ENCODE data around the gene MAZ. TPM values are rescaled to one million over a fixed set of nuclear protein-coding genes. Genes with fewer than 3 reads are reported as not detected.
"Not testable (repeated sequence)": the region's sequence is repeated elsewhere in the genome, so short reads cannot be mapped to it uniquely, and the experiment has no call there.

The MAZ gene
- total RNA-seq, 1 donor from 2014 or later: 120 TPM

DNA sequence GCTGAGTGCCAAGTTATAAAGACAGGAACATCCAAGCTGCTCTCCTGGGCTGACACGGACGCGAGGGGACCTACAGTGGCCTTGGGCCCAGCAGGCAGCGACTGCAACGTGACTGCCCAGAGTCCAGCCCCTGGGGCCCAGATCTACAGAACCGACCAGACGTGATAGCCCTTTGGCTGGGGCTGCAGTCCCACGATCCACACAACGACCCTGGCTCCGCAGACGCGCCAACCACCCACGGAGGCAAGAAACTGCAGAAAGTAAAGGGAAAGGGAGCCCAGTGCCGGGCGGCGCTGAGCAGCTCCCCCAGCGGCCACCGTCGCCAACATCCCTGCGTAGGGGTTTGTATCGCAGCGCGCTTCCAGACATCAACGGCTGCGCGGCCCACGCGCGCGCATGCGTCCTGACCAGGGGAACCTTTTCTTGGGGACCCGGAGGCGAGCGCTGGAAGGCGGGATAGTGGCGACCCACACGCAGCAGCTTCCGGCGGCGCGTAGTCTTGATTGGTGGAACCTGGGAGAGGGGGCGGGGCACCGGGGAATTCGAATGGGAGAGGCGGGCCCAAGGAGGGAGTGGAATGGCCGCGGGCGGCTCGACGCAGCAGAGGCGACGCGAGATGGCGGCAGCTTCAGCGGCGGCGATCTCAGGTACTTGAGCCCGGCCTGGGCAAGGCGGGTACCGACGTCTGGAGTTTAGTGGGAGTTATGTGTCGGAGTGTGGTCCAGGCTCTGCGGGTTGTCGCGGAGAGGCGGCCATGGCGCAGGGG lies 16.0 kb upstream of the MAZ start, which contains the start of gene KIF22:
TSS of gene KIF22 (plus strand) at position 569 of the 766 bp plus-strand sequence. CDS start at position 578, 9 bp downstream.
- H3K27ac ChIP-seq: no peak within 1 kb of the TSS
- H3K4me3 ChIP-seq: peak within 1 kb of the TSS; percentile 95
- H3K4me3 Mint-ChIP-seq: peak within 1 kb of the TSS; percentile 97
- H3K9me3 Mint-ChIP-seq: peaks cover 2% of the 10 kb centered on the region
- H3K4me2 ChIP-seq: peak within 1 kb of the TSS; percentile 99
- H3K36me3 Mint-ChIP-seq: peaks cover 12% of the 10 kb centered on the region
- peaks cover 8% of the 10 kb centered on the region for H3K27me3 Mint-ChIP-seq (ENCODE audit: insufficient read depth, low read depth)
- no peaks in the 10 kb centered on the region for H3K27me3 ChIP-seq
- no peaks in the 10 kb centered on the region for H3K9me3 ChIP-seq (ENCODE audit: low read depth)
- H3F3A ChIP-seq (ENCODE audit: low read depth): peaks cover 12% of the 10 kb centered on the region
- no peak for TF ChIP-seq EZH2 (IDR thresholded peaks at IDR 0.05)
- TF ChIP-seq, protein P1, sequence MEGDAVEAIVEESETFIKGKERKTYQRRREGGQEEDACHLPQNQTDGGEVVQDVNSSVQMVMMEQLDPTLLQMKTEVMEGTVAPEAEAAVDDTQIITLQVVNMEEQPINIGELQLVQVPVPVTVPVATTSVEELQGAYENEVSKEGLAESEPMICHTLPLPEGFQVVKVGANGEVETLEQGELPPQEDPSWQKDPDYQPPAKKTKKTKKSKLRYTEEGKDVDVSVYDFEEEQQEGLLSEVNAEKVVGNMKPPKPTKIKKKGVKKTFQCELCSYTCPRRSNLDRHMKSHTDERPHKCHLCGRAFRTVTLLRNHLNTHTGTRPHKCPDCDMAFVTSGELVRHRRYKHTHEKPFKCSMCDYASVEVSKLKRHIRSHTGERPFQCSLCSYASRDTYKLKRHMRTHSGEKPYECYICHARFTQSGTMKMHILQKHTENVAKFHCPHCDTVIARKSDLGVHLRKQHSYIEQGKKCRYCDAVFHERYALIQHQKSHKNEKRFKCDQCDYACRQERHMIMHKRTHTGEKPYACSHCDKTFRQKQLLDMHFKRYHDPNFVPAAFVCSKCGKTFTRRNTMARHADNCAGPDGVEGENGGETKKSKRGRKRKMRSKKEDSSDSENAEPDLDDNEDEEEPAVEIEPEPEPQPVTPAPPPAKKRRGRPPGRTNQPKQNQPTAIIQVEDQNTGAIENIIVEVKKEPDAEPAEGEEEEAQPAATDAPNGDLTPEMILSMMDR (IDR thresholded peaks at IDR 0.05): peak; percentile 73
- peak within 1 kb of the TSS; percentile 85 for H2AFZ ChIP-seq (replicated peaks)
- H3K36me3 ChIP-seq: no peaks in the 10 kb centered on the region
- peak within 1 kb of the TSS; percentile 98 for H3K27ac Mint-ChIP-seq
- H3K4me1 Mint-ChIP-seq: peaks cover 32% of the 10 kb centered on the region
- H4K20me1 ChIP-seq (ENCODE audit: low read depth): peaks cover 30% of the 10 kb centered on the region
- peaks cover 18% of the 10 kb centered on the region for H3K4me1 ChIP-seq
- DNase-seq (ENCODE audit: low spot score): peak; percentile 100
- H3K9ac ChIP-seq: peak within 1 kb of the TSS; percentile 74
- peaks cover 48% of the 10 kb centered on the region for H3K79me2 ChIP-seq (ENCODE audit: low read depth)

DNA sequence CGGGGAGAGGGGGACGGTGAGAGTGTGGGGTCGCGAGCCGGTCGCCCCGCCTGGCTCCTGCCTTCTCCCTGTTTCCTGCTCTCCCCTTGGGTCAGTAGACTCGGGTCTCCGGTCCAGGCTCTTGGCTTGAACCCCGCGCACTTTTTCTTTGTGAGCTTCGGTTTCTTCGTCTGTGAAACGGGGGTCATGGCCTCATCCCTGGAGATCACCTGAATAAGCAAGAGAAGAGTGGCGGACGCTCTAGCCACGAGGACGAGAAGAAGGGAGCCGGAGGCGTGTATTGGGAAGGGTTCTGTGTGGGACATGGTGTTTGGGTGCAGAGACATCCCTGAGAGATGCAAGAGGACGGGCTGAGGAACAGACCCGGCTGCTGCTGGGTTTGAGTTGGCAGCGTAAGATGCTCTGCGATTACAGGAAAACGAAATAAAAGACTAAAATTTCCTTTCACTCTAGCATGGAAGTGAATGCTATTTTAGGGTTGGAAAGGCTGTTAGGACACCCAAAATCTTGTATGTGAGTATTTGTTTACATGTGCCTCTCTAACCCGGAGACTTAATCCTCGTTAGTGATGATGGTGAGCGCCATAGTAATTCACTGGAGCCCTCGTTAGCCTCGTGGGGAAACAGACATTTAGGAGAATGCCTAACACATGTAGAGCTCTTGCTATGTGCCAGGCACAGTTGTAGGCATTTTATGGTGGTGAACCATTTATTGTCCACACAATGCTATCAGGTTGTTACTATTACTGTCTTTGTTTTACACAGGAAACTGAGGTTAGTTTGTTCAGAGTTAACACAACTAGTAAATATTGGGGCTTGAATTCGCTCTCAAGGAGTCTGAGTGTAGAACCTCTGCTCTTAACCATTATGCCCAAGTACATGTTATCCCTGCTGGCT lies 15.1 kb upstream of the MAZ start:
- Histone ChIP-seq H3K4me3 (peak overlapping the region; percentile 95), H3K9ac (peak overlapping the region; percentile 74), H4K20me1 (ENCODE audit: low read depth) (peaks cover 36% of the 10 kb centered on the region), H3K27me3 (no peaks in the 10 kb centered on the region), H2AFZ (replicated peaks) (peak overlapping the region; percentile 80), H3K9me3 (ENCODE audit: low read depth) (no peaks in the 10 kb centered on the region), H3K79me2 (ENCODE audit: low read depth) (peaks cover 56% of the 10 kb centered on the region), H3K4me1 (peaks cover 18% of the 10 kb centered on the region), H3K36me3 (no peaks in the 10 kb centered on the region), H3F3A (ENCODE audit: low read depth) (peaks cover 8% of the 10 kb centered on the region), H3K27ac (no peak overlapping the region), H3K4me2 (peak overlapping the region; percentile 99)
- DNase-seq (ENCODE audit: low spot score): peak; percentile 30
- TF ChIP-seq, protein P1 (IDR thresholded peaks at IDR 0.05): no peak
- TF ChIP-seq EZH2 (IDR thresholded peaks at IDR 0.05): no peak
- TF ChIP-seq EZH2phosphoT487 (IDR thresholded peaks at IDR 0.05): no peak
- Mint-ChIP-seq H3K27ac (peak overlapping the region; percentile 95), H3K9me3 (no peaks in the 10 kb centered on the region), H3K4me3 (peak overlapping the region; percentile 97), H3K4me1 (peaks cover 31% of the 10 kb centered on the region), H3K27me3 (ENCODE audit: insufficient read depth, low read depth) (peaks cover 8% of the 10 kb centered on the region), H3K36me3 (peaks cover 12% of the 10 kb centered on the region)

DNA sequence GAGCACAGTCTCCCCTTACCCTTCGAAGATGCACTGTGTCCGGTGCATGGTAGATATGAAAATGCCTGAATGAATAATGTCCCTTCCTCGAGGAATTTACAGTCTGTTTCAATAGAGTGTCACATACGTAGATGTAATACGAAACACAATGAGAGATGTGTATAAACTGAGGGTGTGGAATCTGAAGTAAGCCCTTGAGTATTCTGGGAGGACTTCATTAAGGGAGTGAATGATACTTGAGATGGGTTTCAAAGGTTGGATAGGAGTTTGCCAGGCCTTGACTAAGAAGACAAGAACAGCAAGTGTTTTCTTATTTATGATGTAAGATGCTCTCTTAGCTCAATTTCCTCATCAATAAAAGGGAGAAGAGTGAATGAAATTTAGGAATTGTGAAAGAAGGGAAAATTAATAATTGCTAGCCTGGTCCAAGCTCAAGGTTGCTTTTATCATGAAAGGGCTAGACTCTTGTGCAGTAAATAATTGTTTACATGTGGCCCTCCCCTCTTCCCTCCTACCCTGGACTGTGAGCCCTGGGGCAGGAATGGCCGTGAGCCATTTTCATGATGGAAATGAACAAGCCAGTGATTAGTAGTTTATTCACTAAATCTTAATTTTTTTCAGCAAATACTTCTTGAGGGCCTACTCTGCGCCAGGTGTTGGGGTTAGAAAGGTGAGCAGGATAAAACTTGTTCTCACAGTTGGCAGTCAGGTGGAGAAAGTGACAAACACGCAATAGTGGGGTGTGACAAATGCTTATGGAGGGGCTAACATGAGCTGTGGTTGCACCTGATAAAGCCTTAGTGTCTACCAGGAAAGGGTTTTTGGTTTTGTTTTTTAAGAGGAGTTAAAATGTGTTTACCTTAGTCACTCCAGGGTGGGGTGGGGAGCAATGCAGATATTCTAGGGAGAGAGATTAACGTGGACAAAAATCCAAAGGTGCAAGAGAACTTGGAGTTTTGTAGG lies 14.2 kb upstream of the MAZ start:
- H3K4me1 ChIP-seq: peaks cover 18% of the 10 kb centered on the region
- H2AFZ ChIP-seq (replicated peaks): no peak overlapping the region
- H3K79me2 ChIP-seq (ENCODE audit: low read depth): peaks cover 65% of the 10 kb centered on the region
- peaks cover 16% of the 10 kb centered on the region for H3K36me3 Mint-ChIP-seq
- peak overlapping the region; percentile 95 for H3K4me3 ChIP-seq
- no peaks in the 10 kb centered on the region for H3K27me3 ChIP-seq
- H3K36me3 ChIP-seq: peaks cover under 1% of the 10 kb centered on the region
- peaks cover 3% of the 10 kb centered on the region for H3K27me3 Mint-ChIP-seq (ENCODE audit: insufficient read depth, low read depth)
- peak overlapping the region; percentile 99 for H3K4me2 ChIP-seq
- H3K9me3 Mint-ChIP-seq: no peaks in the 10 kb centered on the region
- no peak for TF ChIP-seq EZH2phosphoT487 (IDR thresholded peaks at IDR 0.05)
- TF ChIP-seq EZH2 (IDR thresholded peaks at IDR 0.05): no peak
- no peaks in the 10 kb centered on the region for H3K9me3 ChIP-seq (ENCODE audit: low read depth)
- H3F3A ChIP-seq (ENCODE audit: low read depth): peaks cover 8% of the 10 kb centered on the region
- H3K4me1 Mint-ChIP-seq: peaks cover 31% of the 10 kb centered on the region
- peak overlapping the region; percentile 97 for H3K4me3 Mint-ChIP-seq
- peak overlapping the region; percentile 74 for H3K9ac ChIP-seq
- peaks cover 39% of the 10 kb centered on the region for H4K20me1 ChIP-seq (ENCODE audit: low read depth)
- H3K27ac ChIP-seq: no peak overlapping the region
- peak overlapping the region; percentile 6 for H3K27ac Mint-ChIP-seq
- no peak for DNase-seq (ENCODE audit: low spot score)

DNA sequence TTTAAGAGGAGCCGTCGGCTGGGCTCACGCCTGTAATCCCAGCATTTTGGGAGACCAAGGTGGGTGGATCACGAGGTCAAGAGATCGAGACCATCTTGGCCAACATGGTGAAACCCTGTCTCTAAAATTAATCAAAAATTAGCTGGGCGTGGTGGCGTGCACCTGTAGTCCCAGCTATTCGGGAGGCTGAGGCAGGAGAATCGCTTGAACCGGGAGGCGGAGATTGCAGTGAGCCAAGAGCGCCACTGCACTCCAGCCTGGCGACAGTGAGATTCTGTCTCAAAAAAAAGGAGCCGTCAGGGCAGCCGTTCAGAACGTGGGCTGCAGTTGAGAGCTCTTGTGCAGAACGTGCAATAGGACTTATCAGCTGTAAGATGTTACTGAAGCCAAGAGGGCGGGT lies 13.2 kb upstream of the MAZ start:
- H3K9me3 Mint-ChIP-seq, H3K27ac Mint-ChIP-seq: not testable (repeated sequence)

More for the DNA sequence above, 13.2 kb upstream of the MAZ start:
- Mint-ChIP-seq H3K36me3 (peaks cover 24% of the 10 kb centered on the region), H3K4me1 (peaks cover 31% of the 10 kb centered on the region), H3K4me3 (peak overlapping the region; percentile 25)
- H3K36me3 ChIP-seq; H3K4me2 ChIP-seq; DNase-seq (ENCODE audit: low spot score); H3F3A ChIP-seq (ENCODE audit: low read depth); H3K9me3 ChIP-seq (ENCODE audit: low read depth); H3K27ac ChIP-seq; H3K27me3 Mint-ChIP-seq (ENCODE audit: insufficient read depth, low read depth); H3K9ac ChIP-seq; H2AFZ ChIP-seq (replicated peaks); H3K27me3 ChIP-seq; H3K4me3 ChIP-seq: not testable (repeated sequence)
- H4K20me1 ChIP-seq (ENCODE audit: low read depth): peaks cover 39% of the 10 kb centered on the region
- H3K4me1 ChIP-seq: peaks cover 18% of the 10 kb centered on the region
- peaks cover 70% of the 10 kb centered on the region for H3K79me2 ChIP-seq (ENCODE audit: low read depth)
